ENCODE measurements around the gene PSMB5.

Gene PSMB5

DNA sequence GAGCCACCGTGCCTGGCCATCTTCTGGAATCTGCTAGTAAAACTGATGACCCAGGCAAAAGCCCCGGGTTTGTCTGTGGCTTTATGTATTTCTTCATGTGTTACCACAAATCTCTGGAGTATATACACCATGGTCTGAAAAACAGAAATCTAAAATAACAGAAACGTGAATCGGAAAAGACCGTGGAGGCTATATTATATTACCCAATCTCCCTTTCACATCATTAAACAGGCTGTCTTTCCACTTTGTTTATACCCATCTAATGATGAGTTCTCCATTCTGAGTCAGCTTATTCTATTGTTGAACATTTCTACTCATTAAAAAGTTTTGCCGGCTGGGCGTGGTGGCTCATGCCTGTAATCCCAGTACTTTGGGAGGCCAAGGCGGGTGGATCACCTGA lies 42.8 kb downstream of the PSMB5 start:
- Histone ChIP-seq H3K4me3 (no peak overlapping the region), H3K36me3 (replicated peaks) (peaks cover 6% of the 10 kb centered on the region), H3K9me3 (no peaks in the 10 kb centered on the region; the same call in 1 of the 2 replicates), H3K4me1 (peaks cover 26% of the 10 kb centered on the region), H3K27me3 (ENCODE audit: low read depth) (no peaks in the 10 kb centered on the region)
- DNase-seq (ENCODE audit: low spot score in 2 of 2), result no peak
- in situ Hi-C loops (cut with MboI; ENCODE audit: low sequenced_read_pairs), result no loop called here

DNA sequence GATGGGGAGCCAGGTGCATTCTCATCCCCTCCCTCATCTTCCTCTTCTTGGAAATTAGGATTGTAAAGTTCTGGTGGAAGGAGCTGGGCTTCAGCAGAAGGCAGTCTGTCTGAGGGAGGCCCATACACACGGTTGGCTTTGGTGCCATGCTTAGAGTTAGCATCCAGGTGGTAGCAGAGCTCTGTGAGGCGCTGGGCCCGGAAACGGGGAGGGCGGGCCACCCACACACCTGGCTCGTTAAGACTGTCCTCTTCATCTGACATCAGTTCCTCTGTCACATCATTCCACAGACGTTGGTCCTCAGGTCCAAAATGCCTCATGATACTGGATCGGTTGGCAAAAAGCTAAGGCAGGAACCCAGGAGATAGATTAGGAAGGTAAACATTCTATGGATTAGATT lies 47.4 kb downstream of the PSMB5 start:
- 0 out of 2 replicates have a peak, but pooled peaks cover 3% of the 10 kb centered on the region for H3K4me1 ChIP-seq
- H3K4me3 ChIP-seq, result no peak overlapping the region
- in situ Hi-C loops (cut with MboI; ENCODE audit: low sequenced_read_pairs), result no loop called here
- no peaks in the 10 kb centered on the region; the same call in 1 of the 2 replicates for H3K9me3 ChIP-seq
- no peaks in the 10 kb centered on the region for H3K27me3 ChIP-seq (ENCODE audit: low read depth)
- H3K36me3 ChIP-seq (replicated peaks), result peaks cover 6% of the 10 kb centered on the region
- no peak for DNase-seq (ENCODE audit: low spot score in 2 of 2)

GRCh38 chr14:22986508-22987054 lies 48.1 kb downstream of the PSMB5 start:
- DNase-seq (ENCODE audit: low spot score in 2 of 2), result peak; percentile 86 to 92
- no peak overlapping the region for H3K4me3 ChIP-seq
- 0 out of 2 replicates have a peak, but pooled peaks cover 3% of the 10 kb centered on the region for H3K4me1 ChIP-seq
- no peaks in the 10 kb centered on the region for H3K27me3 ChIP-seq (ENCODE audit: low read depth)
- in situ Hi-C loops (cut with MboI; ENCODE audit: low sequenced_read_pairs), result no loop called here
- peaks cover 6% of the 10 kb centered on the region for H3K36me3 ChIP-seq (replicated peaks)
- H3K9me3 ChIP-seq, result no peaks in the 10 kb centered on the region

GRCh38 chr14:22985894-22986507 lies 48.7 kb downstream of the PSMB5 start:
- Histone ChIP-seq H3K4me1 (0 out of 2 replicates have a peak, but pooled peaks cover 3% of the 10 kb centered on the region), H3K4me3 (no peak overlapping the region), H3K9me3 (no peaks in the 10 kb centered on the region), H3K36me3 (replicated peaks) (peaks cover 8% of the 10 kb centered on the region), H3K27me3 (ENCODE audit: low read depth) (no peaks in the 10 kb centered on the region)
- DNase-seq (ENCODE audit: low spot score in 2 of 2), result no peak
- in situ Hi-C loops (cut with MboI; ENCODE audit: low sequenced_read_pairs), result no loop called here

- Histone ChIP-seq H3K4me1 (peaks cover 5% of the 10 kb centered on the region), H3K27me3 (ENCODE audit: low read depth) (no peaks in the 10 kb centered on the region), H3K9me3 (no peaks in the 10 kb centered on the region), H3K4me3 (no peak overlapping the region), H3K36me3 (replicated peaks) (peaks cover 8% of the 10 kb centered on the region)
- in situ Hi-C loops (cut with MboI; ENCODE audit: low sequenced_read_pairs), result no loop called here
- no peak for DNase-seq (ENCODE audit: low spot score in 2 of 2)
Observed at GRCh38 chr14:22984959-22985658, 49.6 kb downstream of the PSMB5 start.

- no peaks in the 10 kb centered on the region for H3K9me3 ChIP-seq
- in situ Hi-C loops (cut with MboI; ENCODE audit: low sequenced_read_pairs), result no loop called here
- peak; percentile 90 to 97 for DNase-seq (ENCODE audit: low spot score in 2 of 2)
- peaks cover 28% of the 10 kb centered on the region for H3K4me1 ChIP-seq
- no peaks in the 10 kb centered on the region for H3K27me3 ChIP-seq (ENCODE audit: low read depth)
- H3K4me3 ChIP-seq, result peak within 1 kb of the TSS; percentile 82
- peaks cover 13% of the 10 kb centered on the region for H3K36me3 ChIP-seq (replicated peaks)
Observed at GRCh38 chr14:22982477-22983245, 52.0 kb downstream of the PSMB5 start, which contains the start of gene AJUBA. AJUBA (minus strand) TSS chr14:22982551; CDS start chr14:22982266, 285 bp downstream.

- DNase-seq (ENCODE audit: low spot score in 2 of 2), result no peak
- H3K36me3 ChIP-seq (replicated peaks), result peaks cover 17% of the 10 kb centered on the region
- H3K4me1 ChIP-seq, result peaks cover 35% of the 10 kb centered on the region
- no peaks in the 10 kb centered on the region for H3K27me3 ChIP-seq (ENCODE audit: low read depth)
- peak overlapping the region; percentile 82 for H3K4me3 ChIP-seq
- no peaks in the 10 kb centered on the region for H3K9me3 ChIP-seq
- in situ Hi-C loops (cut with MboI; ENCODE audit: low sequenced_read_pairs), result no loop called here
Observed at GRCh38 chr14:22981876-22982476, 52.7 kb downstream of the PSMB5 start.

GRCh38 chr14:22981090-22981875 lies 53.4 kb downstream of the PSMB5 start:
- peak overlapping the region; percentile 82 for H3K4me3 ChIP-seq
- H3K4me1 ChIP-seq, result peaks cover 42% of the 10 kb centered on the region
- H3K9me3 ChIP-seq, result no peaks in the 10 kb centered on the region
- in situ Hi-C loops (cut with MboI; ENCODE audit: low sequenced_read_pairs), result no loop called here
- peaks cover 24% of the 10 kb centered on the region for H3K36me3 ChIP-seq (replicated peaks)
- no peaks in the 10 kb centered on the region for H3K27me3 ChIP-seq (ENCODE audit: low read depth)
- peak in 1 of 2 experiments; percentile 48 for DNase-seq (ENCODE audit: low spot score in 2 of 2)

- no peaks in the 10 kb centered on the region for H3K27me3 ChIP-seq (ENCODE audit: low read depth)
- no peaks in the 10 kb centered on the region for H3K9me3 ChIP-seq
- H3K36me3 ChIP-seq (replicated peaks), result peaks cover 30% of the 10 kb centered on the region
- H3K4me3 ChIP-seq, result peak overlapping the region; percentile 82
- DNase-seq (ENCODE audit: low spot score in 2 of 2), result peak; percentile 57 to 79
- H3K4me1 ChIP-seq, result peaks cover 44% of the 10 kb centered on the region
- in situ Hi-C loops (cut with MboI; ENCODE audit: low sequenced_read_pairs), result no loop called here
Observed at GRCh38 chr14:22980672-22981089, 54.0 kb downstream of the PSMB5 start.

- DNase-seq (ENCODE audit: low spot score in 2 of 2), result no peak
- peaks cover 36% of the 10 kb centered on the region for H3K36me3 ChIP-seq (replicated peaks)
- H3K27me3 ChIP-seq (ENCODE audit: low read depth), result no peaks in the 10 kb centered on the region
- in situ Hi-C loops (cut with MboI; ENCODE audit: low sequenced_read_pairs), result loop anchor here (5.0 kb wide), 1 partner anchor 72 kb away; no protein-coding TSS in a partner anchor
- H3K9me3 ChIP-seq, result no peaks in the 10 kb centered on the region
- peaks cover 49% of the 10 kb centered on the region for H3K4me1 ChIP-seq
- peak overlapping the region; percentile 82 for H3K4me3 ChIP-seq
Observed at GRCh38 chr14:22979748-22980392, 54.8 kb downstream of the PSMB5 start.

GRCh38 chr14:22978981-22979671 lies 55.6 kb downstream of the PSMB5 start:
- H3K36me3 ChIP-seq (replicated peaks), result peaks cover 43% of the 10 kb centered on the region
- H3K4me1 ChIP-seq, result peaks cover 51% of the 10 kb centered on the region
- H3K9me3 ChIP-seq, result no peaks in the 10 kb centered on the region
- in situ Hi-C loops (cut with MboI; ENCODE audit: low sequenced_read_pairs), result loop anchor here (5.0 kb wide), 1 partner anchor 73 kb away; no protein-coding TSS in a partner anchor
- no peak for DNase-seq (ENCODE audit: low spot score in 2 of 2)
- no peaks in the 10 kb centered on the region for H3K27me3 ChIP-seq (ENCODE audit: low read depth)
- H3K4me3 ChIP-seq, result peak overlapping the region; percentile 82

DNA sequence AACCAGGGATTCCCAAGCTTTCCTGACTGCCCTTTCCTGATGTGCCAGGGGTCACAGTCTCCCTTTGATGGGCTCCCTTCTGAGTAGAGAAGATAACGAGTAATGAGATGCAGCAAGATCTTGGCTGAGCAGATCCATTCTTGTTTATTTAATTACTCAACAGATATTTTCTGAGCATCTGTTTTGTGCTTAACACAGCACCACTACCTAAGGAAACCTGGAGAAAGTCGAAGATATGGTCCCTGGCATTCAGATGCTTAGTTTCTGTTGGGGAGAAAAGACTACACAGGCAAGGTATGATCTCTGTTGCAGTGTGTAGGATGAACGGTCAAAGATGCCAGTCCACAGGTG lies 56.2 kb downstream of the PSMB5 start:
- Histone ChIP-seq H3K27me3 (ENCODE audit: low read depth) (no peaks in the 10 kb centered on the region), H3K36me3 (replicated peaks) (peaks cover 50% of the 10 kb centered on the region), H3K9me3 (no peaks in the 10 kb centered on the region), H3K4me1 (peaks cover 51% of the 10 kb centered on the region), H3K4me3 (no peak overlapping the region)
- in situ Hi-C loops (cut with MboI; ENCODE audit: low sequenced_read_pairs), result loop anchor here (5.0 kb wide), 1 partner anchor 74 kb away; no protein-coding TSS in a partner anchor
- no peak for DNase-seq (ENCODE audit: low spot score in 2 of 2)
